ENCODE data around the gene ALPP.
"Not testable (repeated sequence)": the region's sequence is repeated elsewhere in the genome, so short reads cannot be mapped to it uniquely, and the experiment has no call there.

Gene ALPP

GRCh38 chr2:232422051-232422450 is 43.5 kb downstream of the ALPP start:
- no peak for DNase-seq (ENCODE audit: low read depth, low spot score)
- POLR2A ChIA-PET, result no interaction called here
- CTCF ChIA-PET, result no interaction called here
- H3K4me3 ChIP-seq (ENCODE audit: low read depth, low read length), result no peak overlapping the region
- no peak for TF ChIP-seq CTCF (IDR thresholded peaks at IDR 0.05; ENCODE audit: insufficient read depth, low read length, missing control alignments)

- CTCF ChIA-PET; DNase-seq (ENCODE audit: low read depth, low spot score); H3K4me3 ChIP-seq (ENCODE audit: low read depth, low read length); POLR2A ChIA-PET: not testable (repeated sequence)
Measured at GRCh38 chr2:232422996-232423395, 44.4 kb downstream of the ALPP start.

GRCh38 chr2:232423407-232423806 is 44.9 kb downstream of the ALPP start:
- CTCF ChIA-PET; POLR2A ChIA-PET; H3K4me3 ChIP-seq (ENCODE audit: low read depth, low read length); DNase-seq (ENCODE audit: low read depth, low spot score): not testable (repeated sequence)

- DNase-seq (ENCODE audit: low read depth, low spot score), result no peak
- TF ChIP-seq CTCF (IDR thresholded peaks at IDR 0.05; ENCODE audit: insufficient read depth, low read length, missing control alignments), result no peak
- no peak overlapping the region for H3K4me3 ChIP-seq (ENCODE audit: low read depth, low read length)
- CTCF ChIA-PET, result no interaction called here
- POLR2A ChIA-PET, result no interaction called here
Measured at GRCh38 chr2:232431705-232432590, 53.4 kb downstream of the ALPP start.
